Measurements from ENCODE around the gene SHISA6. TPM values are rescaled to one million over a fixed set of nuclear protein-coding genes. Genes with fewer than 3 reads are reported as not detected.

Gene SHISA6
- total and polyA plus RNA-seq, 4 donors = not detected

DNA sequence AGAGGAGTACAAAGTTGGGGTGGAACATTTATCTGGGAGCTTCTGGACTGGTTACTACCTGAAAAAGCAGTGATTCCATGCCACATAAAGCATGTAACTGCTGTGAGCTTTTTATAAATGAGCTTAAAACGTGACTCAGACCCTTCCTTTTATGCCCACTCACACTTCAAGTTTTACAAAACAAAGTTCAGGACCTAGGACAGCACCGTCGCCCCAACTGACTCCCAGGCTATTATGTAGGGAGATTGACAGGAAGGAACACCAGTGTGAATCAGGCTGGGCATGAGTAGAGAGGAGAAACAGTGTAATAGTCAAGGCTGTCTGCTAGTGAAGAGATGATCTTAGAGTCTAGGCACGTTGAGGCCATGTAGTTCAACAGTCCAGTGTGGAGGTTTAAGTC is 265.6 kb downstream of the SHISA6 start:
- no peak overlapping the region for H3K27ac ChIP-seq (ENCODE audit: low read depth in 1 of 2, low read length in 2 of 2)
- peaks cover 0 to 3% (median 0%) of the 10 kb centered on the region in 4 donors for H3K4me1 ChIP-seq (ENCODE audit: control insufficient read depth in 4 of 4, insufficient read depth in 4 of 4, low read length in 3 of 4)
- no peaks in the 10 kb centered on the region for H3K36me3 ChIP-seq (ENCODE audit: control insufficient read depth in 4 of 4, insufficient read depth in 3 of 4, low read depth in 1 of 4, low read length in 3 of 4)
- TF ChIP-seq, protein P1, sequence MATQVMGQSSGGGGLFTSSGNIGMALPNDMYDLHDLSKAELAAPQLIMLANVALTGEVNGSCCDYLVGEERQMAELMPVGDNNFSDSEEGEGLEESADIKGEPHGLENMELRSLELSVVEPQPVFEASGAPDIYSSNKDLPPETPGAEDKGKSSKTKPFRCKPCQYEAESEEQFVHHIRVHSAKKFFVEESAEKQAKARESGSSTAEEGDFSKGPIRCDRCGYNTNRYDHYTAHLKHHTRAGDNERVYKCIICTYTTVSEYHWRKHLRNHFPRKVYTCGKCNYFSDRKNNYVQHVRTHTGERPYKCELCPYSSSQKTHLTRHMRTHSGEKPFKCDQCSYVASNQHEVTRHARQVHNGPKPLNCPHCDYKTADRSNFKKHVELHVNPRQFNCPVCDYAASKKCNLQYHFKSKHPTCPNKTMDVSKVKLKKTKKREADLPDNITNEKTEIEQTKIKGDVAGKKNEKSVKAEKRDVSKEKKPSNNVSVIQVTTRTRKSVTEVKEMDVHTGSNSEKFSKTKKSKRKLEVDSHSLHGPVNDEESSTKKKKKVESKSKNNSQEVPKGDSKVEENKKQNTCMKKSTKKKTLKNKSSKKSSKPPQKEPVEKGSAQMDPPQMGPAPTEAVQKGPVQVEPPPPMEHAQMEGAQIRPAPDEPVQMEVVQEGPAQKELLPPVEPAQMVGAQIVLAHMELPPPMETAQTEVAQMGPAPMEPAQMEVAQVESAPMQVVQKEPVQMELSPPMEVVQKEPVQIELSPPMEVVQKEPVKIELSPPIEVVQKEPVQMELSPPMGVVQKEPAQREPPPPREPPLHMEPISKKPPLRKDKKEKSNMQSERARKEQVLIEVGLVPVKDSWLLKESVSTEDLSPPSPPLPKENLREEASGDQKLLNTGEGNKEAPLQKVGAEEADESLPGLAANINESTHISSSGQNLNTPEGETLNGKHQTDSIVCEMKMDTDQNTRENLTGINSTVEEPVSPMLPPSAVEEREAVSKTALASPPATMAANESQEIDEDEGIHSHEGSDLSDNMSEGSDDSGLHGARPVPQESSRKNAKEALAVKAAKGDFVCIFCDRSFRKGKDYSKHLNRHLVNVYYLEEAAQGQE (IDR thresholded peaks at IDR 0.05) = peak; percentile 98
- TF ChIP-seq, protein P2, sequence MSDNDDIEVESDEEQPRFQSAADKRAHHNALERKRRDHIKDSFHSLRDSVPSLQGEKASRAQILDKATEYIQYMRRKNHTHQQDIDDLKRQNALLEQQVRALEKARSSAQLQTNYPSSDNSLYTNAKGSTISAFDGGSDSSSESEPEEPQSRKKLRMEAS (IDR thresholded peaks at IDR 0.05) = no peak
- TF ChIP-seq FOXA1 (IDR thresholded peaks at IDR 0.05) (no peak), ATF3 (IDR thresholded peaks at IDR 0.05) (no peak)
- H3K9ac ChIP-seq (ENCODE audit: low read depth in 1 of 2, low read length in 2 of 2) = no peak overlapping the region
- 3% methylated on average over 4 of the region's 4 CpGs for WGBS
- no peaks in the 10 kb centered on the region for H3K27me3 ChIP-seq (ENCODE audit: control insufficient read depth in 4 of 4, insufficient read depth in 4 of 4, low read length in 3 of 4)
- no peak overlapping the region for H3K4me3 ChIP-seq (ENCODE audit: low read depth in 1 of 3, low read length in 3 of 3)
- no peaks in the 10 kb centered on the region for H3K9me3 ChIP-seq (ENCODE audit: control insufficient read depth in 4 of 4, low read length in 3 of 4)
- no peak for DNase-seq (ENCODE audit: low spot score)

DNA sequence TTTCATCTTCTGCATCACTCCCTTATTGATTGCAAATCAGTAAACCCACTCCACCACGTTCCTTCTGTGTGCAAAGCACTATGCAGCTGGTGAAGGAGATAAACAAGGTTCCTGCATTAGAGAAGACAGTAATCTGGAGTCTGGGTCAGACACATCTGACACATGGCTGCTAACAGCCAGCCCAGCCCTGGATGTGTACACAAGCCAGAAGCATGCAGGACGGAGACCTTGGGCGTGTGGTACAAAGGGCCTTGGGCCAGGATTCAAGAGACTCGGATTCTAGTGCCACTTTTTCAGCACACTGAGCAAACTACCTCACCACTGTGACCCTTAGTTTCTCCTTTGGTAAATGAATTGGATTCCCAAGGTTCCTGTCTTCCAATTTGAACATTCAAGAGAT is 270.7 kb downstream of the SHISA6 start:
- Histone ChIP-seq H3K9ac (ENCODE audit: low read depth in 1 of 2, low read length in 2 of 2) (no peak overlapping the region), H3K4me1 (ENCODE audit: control insufficient read depth in 4 of 4, insufficient read depth in 4 of 4, low read length in 3 of 4) (peaks cover 0 to 3% (median 0%) of the 10 kb centered on the region in 4 donors), H3K9me3 (ENCODE audit: control insufficient read depth in 4 of 4, low read length in 3 of 4) (no peaks in the 10 kb centered on the region), H3K36me3 (ENCODE audit: control insufficient read depth in 4 of 4, insufficient read depth in 3 of 4, low read depth in 1 of 4, low read length in 3 of 4) (no peaks in the 10 kb centered on the region), H3K27me3 (ENCODE audit: control insufficient read depth in 4 of 4, insufficient read depth in 4 of 4, low read length in 3 of 4) (peaks cover 0 to 10% (median 1%) of the 10 kb centered on the region in 4 donors), H3K4me3 (ENCODE audit: low read depth in 1 of 3, low read length in 3 of 3) (no peak overlapping the region), H3K27ac (ENCODE audit: low read depth in 1 of 2, low read length in 2 of 2) (no peak overlapping the region)
- TF ChIP-seq JUND (IDR thresholded peaks at IDR 0.05) (no peak), EGR1 (IDR thresholded peaks at IDR 0.05; ENCODE audit: low read depth in 2 of 2) (no peak), HNF4G (IDR thresholded peaks at IDR 0.05) (peak; percentile 33), HNF4A (conservative IDR thresholded peaks at IDR 0.05) (peak; percentile 80 to 82), RXRA (IDR thresholded peaks at IDR 0.05) (no peak), NR2F2 (IDR thresholded peaks at IDR 0.05) (no peak), FOXA2 (IDR thresholded peaks at IDR 0.05) (peak; percentile 33)
- TF ChIP-seq, protein P2 (IDR thresholded peaks at IDR 0.05) = peak; percentile 21
- WGBS = 11% methylated on average over 4 of the region's 4 CpGs
- DNase-seq (ENCODE audit: low spot score) = no peak

- Histone ChIP-seq H3K27ac (ENCODE audit: low read depth in 1 of 2, low read length in 2 of 2) (no peak overlapping the region), H3K4me3 (ENCODE audit: low read depth in 1 of 3, low read length in 3 of 3) (no peak overlapping the region), H3K9me3 (ENCODE audit: control insufficient read depth in 4 of 4, low read length in 3 of 4) (no peaks in the 10 kb centered on the region), H3K9ac (ENCODE audit: low read depth in 1 of 2, low read length in 2 of 2) (no peak overlapping the region), H3K36me3 (ENCODE audit: control insufficient read depth in 4 of 4, insufficient read depth in 3 of 4, low read depth in 1 of 4, low read length in 3 of 4) (no peaks in the 10 kb centered on the region), H3K4me1 (ENCODE audit: control insufficient read depth in 4 of 4, insufficient read depth in 4 of 4, low read length in 3 of 4) (peaks cover 0 to 3% (median 0%) of the 10 kb centered on the region in 4 donors), H3K27me3 (ENCODE audit: control insufficient read depth in 4 of 4, insufficient read depth in 4 of 4, low read length in 3 of 4) (peaks cover 0 to 10% (median 1%) of the 10 kb centered on the region in 4 donors)
- DNase-seq (ENCODE audit: low spot score) = no peak
- 61% methylated on average over 2 of the region's 2 CpGs for WGBS
- TF ChIP-seq FOXA2 (IDR thresholded peaks at IDR 0.05) (no peak), GABPA (IDR thresholded peaks at IDR 0.05 in 1 of 2, conservative IDR thresholded peaks at IDR 0.05 in 1 of 2) (no peak), HNF4G (IDR thresholded peaks at IDR 0.05) (no peak), HNF4A (conservative IDR thresholded peaks at IDR 0.05) (no peak), SP1 (IDR thresholded peaks at IDR 0.05) (no peak), JUND (IDR thresholded peaks at IDR 0.05) (no peak), TAF1 (conservative IDR thresholded peaks at IDR 0.05) (no peak), RAD21 (IDR thresholded peaks at IDR 0.05) (no peak), YY1 (IDR thresholded peaks at IDR 0.05) (no peak)
- TF ChIP-seq, protein P3, sequence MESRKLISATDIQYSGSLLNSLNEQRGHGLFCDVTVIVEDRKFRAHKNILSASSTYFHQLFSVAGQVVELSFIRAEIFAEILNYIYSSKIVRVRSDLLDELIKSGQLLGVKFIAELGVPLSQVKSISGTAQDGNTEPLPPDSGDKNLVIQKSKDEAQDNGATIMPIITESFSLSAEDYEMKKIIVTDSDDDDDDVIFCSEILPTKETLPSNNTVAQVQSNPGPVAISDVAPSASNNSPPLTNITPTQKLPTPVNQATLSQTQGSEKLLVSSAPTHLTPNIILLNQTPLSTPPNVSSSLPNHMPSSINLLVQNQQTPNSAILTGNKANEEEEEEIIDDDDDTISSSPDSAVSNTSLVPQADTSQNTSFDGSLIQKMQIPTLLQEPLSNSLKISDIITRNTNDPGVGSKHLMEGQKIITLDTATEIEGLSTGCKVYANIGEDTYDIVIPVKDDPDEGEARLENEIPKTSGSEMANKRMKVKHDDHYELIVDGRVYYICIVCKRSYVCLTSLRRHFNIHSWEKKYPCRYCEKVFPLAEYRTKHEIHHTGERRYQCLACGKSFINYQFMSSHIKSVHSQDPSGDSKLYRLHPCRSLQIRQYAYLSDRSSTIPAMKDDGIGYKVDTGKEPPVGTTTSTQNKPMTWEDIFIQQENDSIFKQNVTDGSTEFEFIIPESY (IDR thresholded peaks at IDR 0.05) = no peak
- TF ChIP-seq, protein P1 (IDR thresholded peaks at IDR 0.05) = no peak
Observed at GRCh38 chr17:11514565-11514964, 273.6 kb downstream of the SHISA6 start.

Measured in liver (tissue), 9 donors.